GM18520 (cell line): ENCODE data around the gene EOGT.

Source experiments
- ATAC-seq: cut with Tn5 transposase; IDR thresholded peaks from one replicate; pipeline ENCODE4 v1.9.1; 2021; ENCODE audit not compliant: unreplicated experiment

Gene EOGT

DNA sequence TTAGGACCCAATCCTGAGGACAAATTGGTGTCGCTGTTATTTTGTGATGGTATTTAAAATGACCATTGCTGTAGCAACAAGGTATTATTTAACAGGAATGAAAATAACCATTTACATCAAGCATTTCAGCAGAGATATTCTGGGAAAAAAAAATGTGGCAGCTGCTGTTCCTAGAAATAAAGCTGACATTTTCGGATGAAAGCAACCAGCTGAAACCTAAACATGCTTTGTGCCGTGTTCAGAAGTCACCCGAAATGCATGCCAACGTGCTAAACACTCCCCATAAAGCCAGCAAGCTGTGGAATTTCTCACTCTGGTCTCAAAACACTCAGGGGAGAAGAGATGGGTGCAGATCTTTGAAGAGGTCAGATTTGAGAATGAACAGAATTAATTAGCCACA lies 49.6 kb downstream of the EOGT start:
- no peak for ATAC-seq

DNA sequence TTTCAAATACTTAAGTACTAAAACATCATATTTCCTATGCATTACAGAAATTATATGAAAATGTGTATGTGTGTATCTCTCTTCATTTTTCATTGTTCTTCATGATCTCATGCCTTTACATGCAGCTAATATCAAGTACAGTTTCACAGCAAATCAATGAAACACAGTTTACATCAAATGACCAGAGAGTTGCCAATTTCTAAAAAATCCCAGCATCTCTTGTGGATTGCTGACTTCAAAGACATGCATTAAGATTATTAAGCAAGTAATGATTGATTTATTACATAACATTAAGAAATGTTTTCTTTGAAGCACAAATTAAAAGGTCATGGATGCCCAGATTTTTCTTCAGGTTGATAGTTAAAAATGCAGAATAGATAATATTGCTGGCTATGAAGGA lies 50.1 kb downstream of the EOGT start:
- ATAC-seq: no peak

DNA sequence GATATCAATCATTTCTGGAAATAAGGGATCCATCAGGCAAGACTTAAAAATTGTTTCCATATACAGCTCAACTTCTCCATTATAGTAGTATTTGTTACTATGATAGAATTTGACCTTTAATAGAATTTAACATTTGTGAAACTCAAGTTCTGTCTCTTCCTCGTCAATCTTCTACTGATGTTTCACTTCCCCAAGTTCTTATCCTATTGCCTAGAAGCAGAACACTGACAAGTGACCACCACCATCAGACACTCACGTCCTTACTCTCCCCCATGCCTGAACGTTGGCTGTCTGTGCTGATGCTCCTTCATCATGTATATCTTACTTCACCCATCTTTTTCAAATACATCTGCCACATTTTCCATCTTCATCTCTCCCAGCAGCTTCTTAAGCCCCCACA lies 54.6 kb downstream of the EOGT start:
- ATAC-seq: no peak

DNA sequence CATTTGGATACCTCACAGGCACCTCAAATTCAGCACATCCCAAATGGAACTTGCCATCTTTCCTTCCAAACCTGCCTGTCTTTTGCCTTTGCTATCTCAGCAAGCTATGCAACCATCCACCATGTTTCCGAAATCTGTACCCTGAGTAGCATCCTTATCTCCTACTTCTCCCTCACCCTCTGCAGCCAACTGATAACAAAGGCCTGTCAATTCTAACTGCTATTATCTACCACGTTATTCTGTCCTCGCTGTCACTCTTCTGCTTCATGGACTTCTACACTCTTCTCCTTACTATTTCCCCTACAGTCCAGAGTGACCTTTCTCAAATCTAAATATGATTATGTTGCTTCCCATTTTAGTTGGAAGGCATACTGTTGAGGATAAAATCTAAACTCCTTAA lies 55.6 kb downstream of the EOGT start:
- no peak for ATAC-seq

DNA sequence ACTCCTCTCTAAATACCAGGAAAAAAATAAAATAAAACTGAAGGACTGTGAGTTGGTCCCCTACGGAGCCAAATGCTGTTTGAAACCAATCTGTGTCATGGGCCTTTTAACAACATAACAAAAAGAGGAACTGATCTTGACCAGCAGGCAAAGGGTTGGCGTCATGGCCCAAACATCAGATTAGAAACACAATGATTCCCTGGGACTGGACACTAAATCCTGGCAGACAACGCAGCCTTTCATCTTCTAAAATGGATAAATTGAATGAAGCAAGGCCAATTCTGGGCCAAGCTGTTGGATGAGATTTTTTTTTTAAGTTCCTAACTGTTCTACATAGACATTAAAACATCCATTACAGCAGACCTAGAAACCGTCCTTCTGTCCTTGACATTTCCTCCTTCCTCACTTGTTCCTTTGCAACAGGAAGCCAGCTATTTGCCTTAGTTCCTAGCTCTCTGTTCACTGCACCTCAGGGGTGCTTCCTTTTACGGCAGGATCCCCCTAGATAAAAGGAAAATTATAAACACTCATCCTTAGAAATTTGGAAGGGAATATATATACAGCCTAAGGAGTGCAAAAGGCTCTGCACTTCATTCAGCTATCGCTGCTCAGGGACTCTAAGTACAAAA lies 59.6 kb downstream of the EOGT start:
- no peak for ATAC-seq

DNA sequence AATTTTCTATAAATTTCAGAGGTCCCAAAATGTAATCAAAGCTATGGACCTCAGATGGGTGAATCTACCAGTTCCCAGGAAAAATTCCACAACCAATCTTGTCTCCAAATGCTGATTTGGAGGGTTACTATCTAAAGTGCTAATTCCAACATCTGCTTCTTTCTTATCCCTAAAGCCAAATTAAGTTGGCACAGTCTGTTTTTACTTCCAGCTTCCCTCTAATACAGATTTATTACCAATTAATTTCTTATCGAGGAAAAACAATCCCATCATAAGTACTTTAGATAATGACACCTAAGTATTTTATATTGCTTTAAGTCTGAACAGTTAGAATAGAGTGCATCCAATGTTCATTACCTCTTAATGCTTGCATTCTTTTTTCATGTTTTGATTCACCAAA lies 68.3 kb downstream of the EOGT start:
- ATAC-seq: no peak

DNA sequence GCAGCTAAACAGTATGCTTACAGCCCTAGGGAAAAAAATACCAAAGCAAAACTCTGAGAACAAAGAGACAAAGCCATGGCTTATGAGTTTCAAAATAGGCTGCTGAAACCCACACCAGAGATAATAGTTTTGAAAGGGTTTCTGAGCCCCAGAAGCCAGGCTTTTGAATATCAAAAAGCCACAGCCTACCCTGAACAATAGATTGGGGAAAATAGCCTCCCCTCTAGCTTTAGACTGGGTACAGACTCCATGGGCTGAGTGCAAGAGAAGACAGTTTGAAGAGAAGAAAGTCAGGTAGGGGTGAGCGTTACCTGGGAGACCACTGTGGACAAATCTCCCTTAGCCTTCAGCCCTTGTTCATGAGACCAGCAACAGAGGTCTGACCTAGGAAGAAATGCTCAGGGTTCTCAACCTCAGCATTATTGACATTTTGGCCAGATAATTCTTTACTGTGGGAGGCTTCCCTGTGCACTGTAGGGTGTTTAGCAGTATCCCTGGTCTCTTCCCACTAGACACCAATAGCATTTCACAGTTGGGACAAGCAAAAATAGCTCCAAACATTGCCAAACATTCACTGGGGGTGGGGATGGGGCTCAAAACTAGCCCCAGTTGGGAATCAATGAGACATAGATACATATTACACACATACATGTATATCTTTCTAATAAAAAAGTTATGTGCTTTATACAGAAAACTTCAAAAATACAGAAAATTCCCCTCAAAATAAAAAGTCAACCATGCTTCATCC lies 69.6 kb downstream of the EOGT start:
- ATAC-seq: no peak

DNA sequence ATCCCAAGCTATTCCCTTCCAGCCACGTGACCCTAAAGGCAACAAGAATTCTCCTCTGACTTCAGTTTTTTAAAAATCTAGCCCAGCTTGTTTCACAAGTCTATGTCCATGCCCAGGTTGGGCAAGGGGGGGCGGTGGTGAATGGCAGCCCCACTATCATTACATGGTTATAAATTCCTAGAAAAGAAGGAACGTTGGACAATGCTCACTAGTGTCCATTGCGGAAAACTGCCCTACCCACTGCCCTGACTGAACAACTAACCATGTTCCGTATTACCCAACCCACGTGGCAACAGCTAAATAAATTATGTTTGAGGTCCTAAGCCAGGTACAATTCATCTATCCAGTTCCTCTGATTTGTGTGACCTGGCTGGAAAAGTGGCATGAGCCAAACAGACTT lies 72.4 kb downstream of the EOGT start:
- ATAC-seq: no peak

DNA sequence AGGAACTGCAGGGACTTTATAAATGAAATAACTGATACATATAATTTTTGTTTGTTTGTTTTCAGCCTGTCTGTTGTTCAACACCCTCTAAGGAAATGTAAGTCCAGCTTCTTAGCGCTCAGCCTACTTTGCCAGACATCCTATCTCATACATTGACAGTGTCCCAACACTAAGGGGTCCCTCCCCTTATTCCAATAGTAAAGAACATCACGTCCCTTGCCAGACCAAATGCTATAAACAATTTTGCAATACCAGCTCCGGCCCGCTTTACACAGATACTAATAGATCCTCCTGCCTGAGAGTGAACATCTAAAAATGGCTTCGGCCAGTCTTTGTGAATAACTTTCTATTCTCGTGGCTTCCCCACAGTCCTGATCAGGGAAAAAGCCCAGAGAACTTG lies 76.6 kb downstream of the EOGT start:
- no peak for ATAC-seq

DNA sequence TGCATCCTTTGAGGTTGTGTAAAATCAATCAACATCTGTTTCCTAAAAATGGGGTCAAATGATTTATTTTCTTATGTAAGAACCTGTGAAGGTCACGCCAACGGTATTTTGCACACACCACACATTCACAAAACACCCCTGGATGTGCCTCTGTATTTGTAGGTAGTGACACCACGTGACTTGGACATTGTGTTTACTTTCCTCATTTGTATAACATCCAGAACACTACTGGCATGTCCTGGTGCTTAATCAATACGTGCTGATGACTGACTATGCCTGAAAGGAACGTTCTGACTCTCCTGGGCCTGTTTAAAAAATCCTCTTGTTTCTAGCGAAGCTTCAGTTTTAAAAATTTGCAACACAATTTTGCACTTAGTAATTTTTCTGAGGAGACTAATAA lies 77.7 kb downstream of the EOGT start:
- ATAC-seq: no peak

DNA sequence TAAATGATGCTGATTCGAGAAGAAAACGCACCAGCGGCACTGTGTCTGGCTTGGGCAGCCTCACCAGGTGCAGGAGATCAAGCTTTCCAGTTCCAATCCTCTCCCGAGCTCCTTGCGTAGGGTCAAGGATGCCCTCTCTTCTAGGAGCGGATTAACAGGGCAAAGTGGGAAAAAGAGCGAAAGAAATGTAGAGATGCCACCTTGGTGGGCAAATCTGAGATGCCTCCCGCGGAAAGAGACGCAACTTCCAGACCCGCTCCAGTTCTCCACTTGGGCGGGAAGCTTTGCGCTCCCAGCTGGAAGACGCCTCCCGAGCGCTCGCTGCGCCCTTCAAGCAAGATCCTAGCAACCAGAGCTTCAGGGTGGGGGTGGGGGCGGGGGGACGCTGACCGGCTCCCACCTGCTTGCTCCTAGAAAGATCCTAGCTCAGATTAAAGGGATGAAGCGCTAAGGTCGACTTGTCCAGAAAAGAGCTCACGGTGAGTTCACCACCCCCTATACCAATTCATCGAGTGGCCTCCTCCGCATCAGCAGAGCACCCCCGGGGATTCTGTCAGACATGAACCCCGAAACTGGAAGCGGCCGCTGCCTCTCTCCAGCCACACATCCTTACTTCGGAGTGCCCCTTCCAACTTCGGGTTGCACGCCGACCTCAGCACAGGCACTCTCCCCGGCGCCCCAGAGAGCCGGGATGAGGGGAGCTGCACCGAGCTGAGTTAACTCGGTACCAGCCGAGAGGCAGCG lies 81.9 kb downstream of the EOGT start:
- ATAC-seq: no peak
